NCI-H69 (cell line): ENCODE measurements around the gene LDLRAD4.

Experiments
- DNase-seq: peaks from one replicate; lab custom pipeline; 2025; lab: John Stamatoyannopoulos, UW

Gene LDLRAD4

DNA sequence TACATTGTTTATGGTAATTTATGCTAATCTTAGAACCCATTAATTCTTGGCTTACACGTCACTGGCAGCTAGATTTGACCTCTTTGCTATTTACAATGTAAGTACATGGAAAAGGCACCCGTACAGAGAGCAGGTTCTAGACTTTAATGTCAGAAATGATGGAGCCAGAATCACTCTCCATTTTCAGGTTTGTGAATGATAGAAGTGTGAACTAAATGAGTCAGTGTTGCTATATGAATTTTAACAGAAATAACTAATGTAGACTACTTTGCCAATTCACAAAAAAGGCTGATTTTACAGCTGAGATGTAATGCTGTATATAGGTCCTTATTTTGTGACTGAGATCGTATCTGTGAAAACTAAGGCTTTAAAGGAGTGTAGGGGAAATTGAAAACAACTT, 214.6 kb downstream of the LDLRAD4 start:
- DNase-seq = no peak

DNA sequence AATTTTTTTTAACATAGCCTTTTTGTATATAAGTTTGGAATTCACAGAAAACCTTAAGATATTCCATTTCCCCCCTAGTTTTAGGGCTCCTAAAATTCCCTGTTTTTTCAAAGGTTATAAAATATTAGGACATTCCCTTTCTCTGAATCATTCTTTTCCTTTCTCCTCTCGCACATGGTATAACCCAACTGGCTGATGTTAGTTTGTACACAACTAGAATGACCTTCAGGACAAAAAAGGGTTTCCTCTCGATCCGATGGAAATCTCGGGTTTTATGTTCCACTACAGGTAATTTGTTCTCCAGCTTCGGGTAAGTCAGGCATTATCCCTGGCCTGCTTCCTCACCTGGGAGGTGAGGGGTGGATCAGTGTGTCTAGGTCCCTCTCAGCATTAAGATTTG, 215.1 kb downstream of the LDLRAD4 start:
- DNase-seq = no peak

DNA sequence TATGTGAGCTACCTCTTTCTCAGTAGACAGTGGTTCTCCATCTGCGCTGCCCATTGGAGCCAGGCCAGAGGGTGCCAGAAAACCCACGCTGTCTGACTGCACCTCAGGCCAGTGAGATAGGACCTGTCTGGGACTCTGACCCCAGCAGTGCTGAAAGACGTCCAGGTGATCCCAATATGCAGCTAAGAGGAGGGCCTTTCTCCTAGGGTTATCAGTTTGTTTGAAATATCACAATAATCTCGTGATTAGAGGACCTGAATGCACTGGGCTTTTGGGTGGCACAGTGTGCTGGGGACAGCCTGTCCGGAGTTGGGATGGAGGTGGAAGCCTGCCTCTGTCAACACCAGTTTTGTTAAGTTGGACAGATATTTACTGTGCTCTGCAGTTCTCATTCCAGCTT, 216.3 kb downstream of the LDLRAD4 start:
- no peak for DNase-seq

DNA sequence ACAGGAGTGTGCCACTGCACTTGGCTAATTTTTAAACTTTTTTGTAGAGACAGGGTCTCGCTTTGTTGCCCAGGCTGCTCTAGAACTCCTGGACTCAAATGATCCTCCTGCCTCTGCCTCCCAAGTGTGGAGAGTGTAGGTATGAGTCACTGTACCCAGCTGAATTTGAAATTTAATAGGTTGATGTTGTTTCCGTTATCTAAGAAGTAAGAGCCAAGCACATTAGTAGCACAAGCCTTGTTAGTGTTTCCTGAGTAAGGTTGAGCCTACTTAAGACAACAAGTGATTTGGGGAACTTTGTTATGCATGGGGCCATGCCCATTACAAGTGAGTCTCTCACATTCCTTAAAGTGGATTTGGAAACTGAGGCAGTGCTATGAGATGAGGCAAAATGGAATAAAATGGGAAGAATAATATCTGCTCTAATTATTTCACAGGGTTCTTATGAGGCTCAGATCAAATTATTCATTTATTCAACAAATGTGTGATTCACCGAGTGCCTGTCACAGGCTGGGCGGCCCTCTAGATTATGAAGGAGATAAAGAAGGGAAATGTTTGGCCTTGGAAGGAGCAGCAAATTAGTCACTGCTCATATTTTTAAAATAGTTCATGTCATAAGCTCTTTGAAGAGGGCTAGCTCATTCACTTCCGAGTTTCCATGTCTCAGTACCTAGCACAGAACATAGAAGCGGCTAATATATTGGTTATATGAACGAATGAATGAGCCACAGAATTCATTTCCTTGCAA, 217.2 kb downstream of the LDLRAD4 start:
- DNase-seq = no peak

DNA sequence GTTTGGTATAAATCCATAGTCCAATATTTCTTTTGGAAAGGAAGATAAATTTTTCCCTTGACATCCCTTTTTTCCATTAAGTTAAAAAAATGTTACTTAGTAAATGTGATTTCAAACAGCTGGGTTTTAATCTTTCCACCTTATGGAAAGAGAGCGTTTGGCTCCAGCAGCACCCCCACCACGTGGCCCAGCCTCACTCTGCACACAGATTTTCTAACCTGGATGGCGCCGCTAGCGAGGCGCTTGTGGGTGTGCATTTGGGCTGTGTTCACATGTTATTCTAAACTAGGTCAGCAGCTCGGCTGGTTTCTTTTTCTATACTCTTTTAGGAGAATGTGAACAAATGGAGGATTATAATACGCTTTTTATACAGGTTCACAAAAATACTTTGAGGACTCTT, 218.0 kb downstream of the LDLRAD4 start:
- DNase-seq = no peak

DNA sequence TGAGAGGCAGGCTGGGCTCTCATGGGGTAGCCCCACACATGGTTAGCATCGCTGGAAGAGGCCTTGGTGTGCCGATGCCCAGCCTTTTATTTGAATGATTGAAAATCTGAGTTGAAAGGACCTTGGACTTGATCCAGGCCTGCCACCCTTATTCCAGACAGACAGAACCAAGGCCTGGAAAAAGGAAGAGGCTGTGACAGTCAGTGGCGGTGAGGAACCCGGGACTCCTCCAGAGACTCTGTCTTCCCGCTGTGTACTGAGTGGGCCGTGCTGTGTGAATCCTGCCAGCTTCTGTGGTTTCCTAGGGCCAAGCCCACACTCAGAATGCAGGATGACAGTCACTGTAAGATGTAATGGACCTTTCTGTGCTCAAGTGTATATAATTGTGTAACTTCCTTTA, 218.5 kb downstream of the LDLRAD4 start:
- DNase-seq = no peak

DNA sequence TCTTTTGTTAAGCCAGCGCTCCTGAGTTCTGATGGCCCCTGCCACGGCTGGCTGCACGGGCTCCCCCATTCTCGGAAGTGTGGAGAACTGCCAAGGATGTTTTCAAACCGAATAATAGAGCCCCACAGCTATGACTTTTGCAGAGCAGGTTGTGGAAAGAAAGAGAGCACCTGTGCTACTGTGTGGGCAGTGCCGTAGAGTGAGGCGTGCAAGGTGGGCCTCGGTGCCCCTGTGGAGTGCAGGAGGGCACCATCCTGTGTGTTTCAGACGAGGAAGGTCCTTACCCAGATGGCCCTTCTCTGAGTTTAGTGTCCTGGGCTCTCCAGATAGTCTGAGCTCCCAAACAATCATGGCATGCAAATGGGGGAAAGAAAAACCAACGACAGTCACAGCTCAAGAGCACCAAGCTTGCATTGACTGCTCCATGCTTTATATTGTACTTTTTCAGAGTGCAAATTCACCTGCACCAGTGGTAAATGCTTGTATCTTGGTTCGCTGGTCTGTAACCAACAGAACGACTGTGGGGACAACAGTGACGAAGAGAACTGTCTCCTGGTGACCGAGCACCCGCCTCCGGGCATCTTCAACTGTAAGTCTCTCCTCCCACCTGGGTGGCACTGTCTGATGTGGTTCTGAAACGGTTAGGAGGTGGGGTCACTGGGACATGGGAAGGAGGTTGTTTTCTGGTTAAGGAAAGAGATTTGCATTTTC, 219.4 kb downstream of the LDLRAD4 start:
- DNase-seq = no peak

DNA sequence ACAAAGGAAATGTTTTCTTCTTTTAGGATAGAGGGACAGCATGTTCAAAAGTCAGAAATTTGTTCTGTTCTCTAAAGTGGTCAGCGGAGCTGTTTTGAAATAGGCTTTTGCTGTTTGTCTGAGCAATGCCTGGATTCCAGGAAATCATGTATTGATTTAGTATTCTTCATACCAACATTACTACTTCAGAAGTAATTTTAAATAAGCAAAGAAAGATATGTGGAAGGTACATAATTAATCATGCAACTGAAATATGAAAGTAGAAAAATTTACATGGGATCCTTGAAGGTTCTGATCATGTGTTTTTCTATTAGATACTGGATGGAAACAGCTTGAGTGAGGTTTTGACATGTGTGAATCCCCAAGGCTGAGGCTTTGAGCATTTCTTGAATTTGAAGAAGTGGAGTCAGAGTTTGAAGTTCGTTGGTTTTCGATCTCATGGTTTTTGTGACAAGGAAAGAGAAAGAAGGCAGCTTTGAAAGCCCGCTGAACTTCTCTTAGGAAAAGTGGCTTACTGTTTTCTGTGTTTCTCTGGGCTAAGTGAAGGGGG, 220.0 kb downstream of the LDLRAD4 start:
- DNase-seq = no peak

DNA sequence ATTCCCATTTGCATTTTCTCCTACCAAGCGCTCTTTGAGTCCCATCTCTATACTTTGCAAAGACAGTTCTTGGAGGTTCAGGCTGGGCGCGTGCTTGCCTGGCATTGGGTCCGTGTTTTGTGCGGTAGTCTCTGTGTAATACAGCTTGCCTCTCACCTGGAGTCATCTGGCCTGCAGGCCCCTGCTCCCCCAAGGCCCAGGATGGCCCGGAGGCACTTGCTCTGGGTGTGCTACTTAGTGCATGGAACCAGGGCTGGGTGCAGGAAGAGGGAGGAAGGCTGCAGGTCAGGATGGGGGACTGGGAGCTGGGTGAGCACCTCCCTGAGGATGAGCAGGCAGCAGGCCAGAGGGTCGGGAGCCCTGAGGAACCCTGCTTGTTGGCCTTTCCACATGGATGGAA, 220.9 kb downstream of the LDLRAD4 start:
- no peak for DNase-seq

DNA sequence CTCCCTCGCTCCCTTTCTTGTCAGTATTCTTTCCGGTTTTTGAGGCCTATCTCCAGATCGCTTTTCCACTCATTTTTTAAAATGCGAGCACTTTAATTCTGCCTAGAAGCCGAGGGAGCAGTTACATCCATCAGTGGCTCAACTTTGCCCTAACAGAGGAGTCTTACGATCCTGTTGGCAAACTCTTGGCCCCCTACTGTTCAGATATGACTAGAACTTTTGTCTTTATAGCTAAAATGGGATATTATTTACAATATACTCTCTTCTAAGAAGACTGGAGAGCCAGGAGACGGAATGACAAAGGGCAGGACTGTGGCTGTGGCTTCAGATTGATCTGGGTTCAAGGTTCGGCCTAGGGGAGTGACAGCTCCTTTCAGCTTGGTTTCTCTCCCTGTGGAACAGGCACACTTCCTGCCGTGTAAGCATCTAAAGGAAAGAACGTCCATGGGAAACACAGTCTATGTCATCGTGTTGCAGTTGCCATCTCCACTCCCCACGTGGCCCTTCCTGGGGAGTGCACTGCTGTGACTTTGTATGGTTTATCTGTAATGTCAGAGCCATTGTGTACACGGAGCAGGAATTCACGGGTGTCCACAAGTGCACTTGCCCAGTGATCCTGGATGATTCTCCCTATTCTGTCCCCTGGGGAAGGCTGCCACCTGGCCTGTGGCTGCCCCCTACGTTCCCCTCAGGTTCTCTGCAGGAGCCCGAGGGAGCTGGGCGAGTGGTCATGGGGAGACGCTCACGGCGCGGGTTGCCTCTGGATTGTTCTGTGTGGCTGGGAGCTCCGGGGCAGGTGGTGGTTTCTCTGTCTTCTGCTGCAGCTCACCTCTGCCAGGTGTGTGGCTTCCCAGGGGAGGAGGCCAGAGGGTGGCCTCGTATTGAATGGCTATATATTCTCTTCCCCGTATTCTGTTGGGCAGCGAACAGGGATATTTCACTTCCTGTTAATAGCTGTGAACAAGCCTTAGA, 222.0 kb downstream of the LDLRAD4 start:
- peak; percentile 66 for DNase-seq

DNA sequence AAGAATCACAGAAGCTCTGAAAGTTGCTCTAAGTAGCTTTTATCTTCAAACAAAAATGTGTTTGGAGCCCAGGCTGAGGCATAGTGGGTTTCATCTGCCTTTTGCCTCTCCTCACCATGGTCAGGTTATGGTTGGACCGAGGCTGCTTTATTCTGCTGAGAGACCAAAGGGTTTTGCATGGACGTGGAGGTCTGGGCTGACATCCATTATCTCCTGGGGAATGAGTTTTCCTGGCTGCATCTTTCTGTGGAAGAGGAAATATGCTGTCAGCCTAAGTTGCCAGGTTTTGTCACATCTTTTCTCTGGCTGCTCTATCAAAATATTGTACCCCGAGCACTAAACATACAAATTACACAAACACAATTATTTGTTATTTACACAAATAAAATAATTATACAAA, 223.2 kb downstream of the LDLRAD4 start:
- no peak for DNase-seq

DNA sequence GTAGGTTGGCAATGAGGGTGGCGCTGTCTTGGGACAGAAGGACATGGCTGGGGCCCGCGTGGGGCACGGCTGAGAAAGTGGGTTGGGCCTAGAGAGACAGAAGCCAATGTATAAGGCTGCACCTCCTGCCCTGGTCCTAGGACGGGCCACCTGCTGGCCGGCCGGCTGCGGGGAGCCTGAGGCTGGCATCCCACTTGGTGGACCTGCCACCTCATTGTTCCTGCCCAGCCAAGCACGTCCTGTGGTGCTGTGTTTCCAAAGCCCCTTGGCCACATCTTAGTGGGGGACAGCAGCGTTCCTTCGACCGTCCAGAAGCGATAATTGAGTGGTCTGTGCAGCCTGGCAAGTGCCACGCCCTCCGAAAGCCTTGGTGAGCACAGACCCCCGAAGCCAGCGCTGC, 223.9 kb downstream of the LDLRAD4 start:
- DNase-seq = no peak

DNA sequence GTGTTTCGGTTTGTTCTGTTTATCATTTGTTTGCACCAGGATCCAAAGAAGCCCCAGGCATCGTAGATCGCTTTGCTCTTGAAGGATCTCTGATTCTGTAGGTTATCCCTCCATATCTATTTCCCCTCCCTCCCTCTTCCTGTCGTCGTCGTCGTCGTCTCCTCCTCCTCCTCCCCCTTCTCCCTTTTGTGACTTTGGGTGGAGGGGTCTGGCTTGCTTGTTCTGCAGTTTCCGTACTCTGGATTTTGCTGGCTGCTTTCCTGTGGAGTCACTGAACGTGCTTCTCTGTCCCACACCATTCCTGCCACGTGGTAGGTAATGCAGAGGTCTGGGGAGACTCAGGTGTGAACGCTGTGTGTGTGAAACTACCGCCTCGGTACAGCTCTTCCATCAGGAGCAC, 225.0 kb downstream of the LDLRAD4 start:
- no peak for DNase-seq

DNA sequence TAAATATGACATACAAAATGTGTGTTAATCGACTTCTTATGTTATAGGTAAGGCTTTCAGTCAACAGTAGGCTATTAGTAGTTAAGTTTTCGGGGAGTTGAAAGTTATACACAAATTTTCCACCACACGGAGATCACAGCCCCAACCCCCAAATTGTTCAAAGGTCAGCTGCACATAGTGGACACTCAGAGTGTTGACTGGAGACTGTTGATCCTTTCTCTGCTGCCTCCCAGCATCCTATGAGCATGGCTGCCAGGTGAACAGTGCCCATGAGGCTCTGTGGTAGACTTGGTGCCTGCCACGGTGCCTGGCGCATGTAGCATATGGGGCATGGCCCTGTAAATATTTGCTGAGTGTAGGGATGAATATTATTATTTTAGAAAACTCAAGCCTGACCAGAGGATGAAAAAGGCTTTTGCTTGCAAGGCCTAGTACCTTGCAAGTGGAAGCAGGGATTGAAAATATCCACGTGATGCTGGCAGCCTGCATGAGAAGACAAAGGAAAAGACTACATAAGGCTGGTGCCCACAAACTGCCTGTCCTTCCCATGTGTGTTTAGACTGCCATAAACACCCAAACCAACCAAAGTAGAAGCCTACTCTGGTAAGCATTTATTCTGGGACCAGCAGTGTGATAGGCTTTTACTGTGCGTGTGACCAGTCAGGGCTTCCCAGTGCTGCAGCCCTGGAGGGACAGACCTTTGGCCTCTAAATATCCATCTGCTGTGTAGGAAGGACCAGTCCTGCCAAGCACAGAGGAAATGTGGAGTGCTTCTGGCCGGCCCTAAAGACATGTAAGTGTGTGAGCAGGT, 226.1 kb downstream of the LDLRAD4 start:
- DNase-seq = no peak

DNA sequence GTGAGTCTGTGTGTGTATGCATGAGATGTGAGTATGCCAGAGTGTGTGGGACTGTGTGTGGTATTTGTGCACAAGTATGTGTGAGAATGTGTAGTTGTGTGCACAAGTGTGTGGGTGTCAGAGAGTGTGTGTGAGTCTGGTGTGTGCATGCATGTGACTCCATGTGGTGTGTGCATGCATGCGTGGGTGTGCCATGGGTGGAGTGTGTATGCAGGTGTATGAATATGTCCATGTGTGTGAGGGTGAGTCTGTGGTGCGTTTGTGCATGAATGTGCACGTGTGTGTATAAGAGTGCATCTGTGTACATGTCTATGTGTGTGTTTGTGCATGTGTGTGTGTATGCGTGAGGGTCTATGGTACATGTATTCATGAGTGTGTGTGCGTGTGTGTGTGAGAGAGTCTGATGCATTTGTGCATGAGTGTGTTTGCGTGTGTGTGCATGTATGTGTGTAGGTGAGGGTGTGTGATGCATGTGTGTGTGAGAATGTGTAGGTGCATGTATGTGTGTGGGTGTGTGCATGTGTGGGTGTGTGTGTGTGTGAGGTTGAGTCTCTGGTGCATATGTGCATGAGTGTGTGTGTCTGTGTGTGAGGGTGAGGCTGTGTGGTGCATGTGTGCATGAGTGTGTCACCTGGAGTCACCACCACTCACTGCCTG, 226.8 kb downstream of the LDLRAD4 start:
- DNase-seq = no peak

DNA sequence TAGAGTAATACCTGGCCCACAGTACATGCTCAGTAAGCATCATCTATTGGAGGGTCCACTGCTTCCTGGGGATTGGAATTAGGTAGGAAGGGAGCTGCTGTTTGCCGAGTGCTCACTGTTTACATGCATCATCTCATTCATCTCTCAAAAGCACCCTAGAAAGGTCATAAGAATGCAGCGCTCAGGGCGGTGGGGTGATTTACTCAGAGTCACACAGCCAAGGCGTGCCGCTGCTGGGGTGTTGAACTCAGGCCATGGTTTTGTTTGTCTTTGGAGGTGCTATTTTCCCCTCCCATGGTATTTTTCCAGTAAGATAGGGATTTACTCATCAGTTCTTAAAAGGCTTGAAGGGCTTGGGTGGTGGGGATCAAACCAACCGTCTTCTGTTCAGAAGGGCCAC, 227.5 kb downstream of the LDLRAD4 start:
- peak; percentile 30 for DNase-seq

DNA sequence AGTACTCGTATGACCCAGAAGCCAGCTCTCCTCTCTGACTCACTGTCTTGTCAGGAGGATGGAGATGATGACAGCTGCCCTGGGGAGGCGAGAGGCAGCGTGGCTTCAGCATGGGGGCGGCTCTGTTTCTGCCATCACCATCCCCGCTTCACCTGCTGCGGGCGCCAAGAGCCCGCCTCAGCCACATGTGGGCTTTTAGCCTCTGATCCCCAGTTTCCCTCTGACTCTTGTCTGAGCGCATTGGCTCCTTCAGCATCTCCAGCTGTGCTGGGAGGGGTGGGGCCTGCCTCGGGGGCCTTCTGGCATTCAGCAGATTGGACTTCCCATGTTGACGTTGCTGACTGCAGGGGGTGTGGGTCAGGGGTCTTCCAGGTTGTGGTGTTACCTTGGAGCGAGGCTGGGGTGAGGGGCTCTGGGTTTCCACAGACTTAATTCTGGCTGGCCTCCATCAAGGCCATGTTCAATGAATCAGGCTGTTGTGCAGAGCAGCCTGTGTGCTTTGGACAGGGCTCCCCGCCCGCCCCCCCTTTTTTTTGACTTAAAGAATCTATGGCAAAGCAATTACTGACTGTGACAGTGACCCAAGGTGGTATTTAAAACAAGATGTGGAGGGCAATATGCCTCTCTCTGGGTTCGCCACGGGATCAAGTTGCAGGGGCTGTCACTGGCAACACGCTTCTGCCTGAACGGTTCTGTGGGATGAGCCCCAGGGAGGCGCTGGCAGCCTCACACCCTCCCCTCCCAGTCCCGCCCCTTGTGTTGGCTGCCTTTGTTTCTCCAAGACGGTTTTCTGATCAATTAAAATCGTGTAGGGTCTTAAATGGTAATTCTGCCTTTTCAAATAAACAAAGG, 228.3 kb downstream of the LDLRAD4 start:
- DNase-seq = peak; percentile 93

DNA sequence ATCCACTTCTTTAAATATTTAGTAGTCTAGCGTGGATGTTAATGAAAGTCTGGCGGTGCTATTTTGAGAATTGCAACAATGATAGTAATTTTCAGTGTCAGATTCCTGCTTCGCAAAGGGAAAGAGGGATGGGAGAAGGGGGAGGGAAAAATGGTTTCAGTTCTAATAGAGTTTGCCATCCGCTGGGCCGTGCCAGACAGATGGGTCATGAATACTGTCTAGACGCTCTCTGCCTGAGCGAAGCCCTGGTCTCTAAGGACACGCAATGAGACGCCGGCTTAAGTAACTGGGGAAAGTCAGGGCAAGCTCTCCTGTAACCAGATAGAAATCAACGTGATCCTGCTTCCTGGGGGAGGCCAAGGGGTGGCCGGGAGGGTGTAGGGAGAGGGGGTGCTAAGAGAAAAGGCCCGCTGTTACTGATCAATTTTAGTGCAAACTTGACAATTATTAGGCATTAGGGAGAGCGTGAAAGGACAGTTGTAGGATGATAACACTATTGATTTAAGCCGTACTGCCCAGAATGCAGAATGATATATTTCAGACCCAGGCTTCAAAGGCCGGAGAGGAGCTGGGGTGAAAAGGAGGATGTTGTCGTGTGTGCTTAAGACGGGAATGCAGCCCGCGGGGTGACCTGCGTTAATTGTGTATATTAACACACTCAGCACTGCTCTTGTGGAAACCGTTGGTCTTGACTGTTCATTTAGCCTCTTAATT, 229.2 kb downstream of the LDLRAD4 start:
- DNase-seq = peak; percentile 96

DNA sequence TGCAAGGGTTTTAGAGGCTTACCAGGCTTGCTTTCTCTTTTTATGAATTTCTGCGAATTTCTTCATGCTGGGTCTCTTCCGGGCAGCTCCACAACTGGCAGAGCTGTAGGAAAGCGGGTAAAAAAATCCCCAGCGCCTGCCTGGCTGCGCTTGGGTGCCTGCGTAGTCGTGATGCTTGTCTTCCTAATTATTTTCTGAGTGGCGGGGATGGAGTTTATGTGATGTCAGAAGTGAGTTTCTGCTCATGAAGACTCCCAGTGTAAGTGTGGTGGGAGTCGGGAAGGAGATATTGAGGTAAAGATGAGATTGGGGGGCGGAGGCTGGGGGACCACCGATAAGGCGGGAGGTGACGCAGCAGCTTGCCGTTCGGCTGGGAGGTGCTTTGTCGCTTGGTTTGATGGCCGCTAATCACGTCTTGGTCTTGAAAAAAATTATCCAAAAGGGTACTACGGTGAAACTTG, 229.8 kb downstream of the LDLRAD4 start:
- no peak for DNase-seq
